AG04449 (cell line): ENCODE data around the gene ZFPM1.
"Not testable (repeated sequence)": the region's sequence is repeated elsewhere in the genome, so short reads cannot be mapped to it uniquely, and the experiment has no call there.

Experiments
- CTCF ChIA-PET: fragments of 350-600 bp; formaldehyde crosslinking; extraction: SDS; loops from one replicate; lab custom pipeline; 2021; ENCODE audit warnings: antibody characterized with exemption; lab: Yijun Ruan, JAX
- POLR2A ChIA-PET: fragments of 400-600, 350-600 bp; formaldehyde crosslinking; extraction: SDS; loops from one replicate; lab custom pipeline; 2020; ENCODE audit warnings: antibody characterized with exemption, inconsistent platforms; lab: Yijun Ruan, JAX
- DNase-seq: peaks from one replicate; pipeline ENCODE4 v3.0.0-alpha.2; 2010; ENCODE audit warnings: low read depth, low spot score
- H3K4me3 ChIP-seq: 2 replicates; pipeline ENCODE4 v1.5.1; 2011; ENCODE audit warnings: low read depth, mild to moderate bottlenecking, control low read depth, low read length
- CTCF ChIP-seq: IDR thresholded peaks from one replicate; pipeline ENCODE4 v1.5.1; 2011; ENCODE audit warnings: mild to moderate bottlenecking, moderate library complexity, low read length, control low read depth, inconsistent platforms; ENCODE audit not compliant: insufficient read depth; ENCODE audit errors: missing control alignments

Gene ZFPM1

GRCh38 chr16:88469615-88470395 is 16.7 kb downstream of the ZFPM1 start:
- ChIA-PET CTCF (no interaction called here), POLR2A (no interaction called here)
- no peak for TF ChIP-seq CTCF
- H3K4me3 ChIP-seq: no peak overlapping the region
- DNase-seq: no peak

- DNase-seq, POLR2A ChIA-PET, CTCF ChIA-PET, H3K4me3 ChIP-seq: not testable (repeated sequence)
Observed at GRCh38 chr16:88470396-88470680, 17.3 kb downstream of the ZFPM1 start.

- POLR2A ChIA-PET, CTCF ChIA-PET, DNase-seq, H3K4me3 ChIP-seq: not testable (repeated sequence)
Observed at GRCh38 chr16:88470696-88471095, 17.6 kb downstream of the ZFPM1 start.

- no peak overlapping the region for H3K4me3 ChIP-seq
- DNase-seq: no peak
- POLR2A ChIA-PET: no interaction called here
- no peak for TF ChIP-seq CTCF
- CTCF ChIA-PET: no interaction called here
Observed at GRCh38 chr16:88471115-88471514, 18.0 kb downstream of the ZFPM1 start.

- ChIA-PET CTCF (no interaction called here), POLR2A (no interaction called here)
- no peak overlapping the region for H3K4me3 ChIP-seq
- TF ChIP-seq CTCF: no peak
- no peak for DNase-seq
Observed at GRCh38 chr16:88471575-88471974, 18.5 kb downstream of the ZFPM1 start.

- DNase-seq: no peak
- H3K4me3 ChIP-seq: no peak overlapping the region
- ChIA-PET POLR2A (no interaction called here), CTCF (no interaction called here)
- TF ChIP-seq CTCF: no peak
Observed at GRCh38 chr16:88472069-88472468, 19.0 kb downstream of the ZFPM1 start.

GRCh38 chr16:88472637-88473205 is 19.6 kb downstream of the ZFPM1 start:
- CTCF ChIA-PET: no interaction called here
- no peak for DNase-seq
- POLR2A ChIA-PET: no interaction called here
- TF ChIP-seq CTCF: no peak
- H3K4me3 ChIP-seq: no peak overlapping the region
